Gastroesophageal sphincter (tissue), 3 donors: ENCODE measurements around the gene ZWINT.

Source experiments
- EP300 ChIP-seq: sonication (generic); formaldehyde crosslinking; IDR thresholded peaks from one replicate; pipeline ENCODE4 v1.6.1; 2017; ENCODE audit warnings: antibody characterized with exemption, mild to moderate bottlenecking
- POLR2A ChIP-seq, 2 donors: fragments of 450-650 bp; IDR thresholded peaks; one replicate each; pipeline ENCODE4 v1.6.1; 2017; ENCODE audit warnings: antibody characterized with exemption in 2 of 2, mild to moderate bottlenecking in 2 of 2, moderate library complexity in 1 of 2
- POLR2AphosphoS5 ChIP-seq: sonication (generic); formaldehyde crosslinking; IDR thresholded peaks from one replicate; pipeline ENCODE4 v1.6.1; 2017; ENCODE audit warnings: antibody characterized with exemption
- TF ChIP-seq, protein P1 (sequence below), 4 experiments: fragments of 200-600 bp in 2 of 4; fragments of 450-650 bp in 2 of 4; sonication (generic) in 1 of 4; IDR thresholded peaks; one replicate each; pipeline ENCODE4 v1.5.1; 2017 to 2019; ENCODE audit warnings: antibody characterized with exemption in 4 of 4, mild to moderate bottlenecking in 2 of 4, moderate library complexity in 2 of 4

DNA sequence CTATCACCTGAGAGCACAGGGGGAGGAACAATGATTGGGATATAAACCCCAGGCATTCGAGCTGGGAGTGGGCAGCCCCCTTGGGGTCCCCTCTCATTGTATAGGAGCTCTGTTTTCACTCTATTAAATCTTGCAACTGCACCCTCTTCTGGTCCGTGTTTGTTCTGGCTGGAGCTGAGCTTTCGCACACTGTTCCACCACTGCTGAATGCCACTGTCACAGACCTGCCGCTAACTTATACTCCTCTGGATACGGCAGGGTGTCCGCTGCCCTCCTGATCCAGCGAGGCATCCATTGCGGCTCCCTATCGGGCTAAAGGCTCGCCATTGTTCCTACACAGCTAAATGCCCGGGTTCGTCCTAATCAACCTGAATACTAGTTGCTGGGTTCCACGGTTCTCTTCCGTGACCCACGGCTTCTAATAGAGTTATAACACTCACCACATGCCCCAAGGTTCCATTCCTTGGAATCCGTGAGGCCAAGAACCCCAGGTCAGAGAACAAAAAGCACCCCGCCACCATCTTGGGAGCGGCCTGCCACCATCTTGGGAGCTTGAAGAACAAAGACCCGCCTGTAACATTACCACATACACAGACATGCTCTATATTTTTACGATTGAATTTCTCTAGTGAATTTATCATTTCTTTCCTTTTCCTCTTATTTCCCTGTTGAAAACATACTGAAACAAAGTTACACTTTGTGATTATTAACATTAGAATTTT lies 9.0 kb downstream of the ZWINT start:
- TF ChIP-seq, protein P1, sequence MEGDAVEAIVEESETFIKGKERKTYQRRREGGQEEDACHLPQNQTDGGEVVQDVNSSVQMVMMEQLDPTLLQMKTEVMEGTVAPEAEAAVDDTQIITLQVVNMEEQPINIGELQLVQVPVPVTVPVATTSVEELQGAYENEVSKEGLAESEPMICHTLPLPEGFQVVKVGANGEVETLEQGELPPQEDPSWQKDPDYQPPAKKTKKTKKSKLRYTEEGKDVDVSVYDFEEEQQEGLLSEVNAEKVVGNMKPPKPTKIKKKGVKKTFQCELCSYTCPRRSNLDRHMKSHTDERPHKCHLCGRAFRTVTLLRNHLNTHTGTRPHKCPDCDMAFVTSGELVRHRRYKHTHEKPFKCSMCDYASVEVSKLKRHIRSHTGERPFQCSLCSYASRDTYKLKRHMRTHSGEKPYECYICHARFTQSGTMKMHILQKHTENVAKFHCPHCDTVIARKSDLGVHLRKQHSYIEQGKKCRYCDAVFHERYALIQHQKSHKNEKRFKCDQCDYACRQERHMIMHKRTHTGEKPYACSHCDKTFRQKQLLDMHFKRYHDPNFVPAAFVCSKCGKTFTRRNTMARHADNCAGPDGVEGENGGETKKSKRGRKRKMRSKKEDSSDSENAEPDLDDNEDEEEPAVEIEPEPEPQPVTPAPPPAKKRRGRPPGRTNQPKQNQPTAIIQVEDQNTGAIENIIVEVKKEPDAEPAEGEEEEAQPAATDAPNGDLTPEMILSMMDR (IDR thresholded peaks at IDR 0.05): no peak
- TF ChIP-seq POLR2AphosphoS5 (no peak), POLR2A (IDR thresholded peaks at IDR 0.05) (no peak), EP300 (no peak)
